Transverse colon (tissue), 4 donors: ENCODE results near the gene CHFR.

Experiments
- POLR2AphosphoS5 ChIP-seq, 3 donors: sonication (generic); formaldehyde crosslinking; IDR thresholded peaks; one replicate each; pipeline ENCODE4 v1.6.1; 2016; ENCODE audit warnings: antibody characterized with exemption in 3 of 3
- TF ChIP-seq, protein P1 (sequence below), 5 experiments: fragments of 200-600 bp in 3 of 5; fragments of 450-650 bp in 2 of 5; sonication (generic) in 3 of 5; IDR thresholded peaks; 1 replicate in 2 of 5; 2 replicates in 3 of 5; pipeline ENCODE4 v1.5.1; 2016 to 2017; ENCODE audit warnings: antibody characterized with exemption in 5 of 5, inconsistent platforms in 3 of 5, mild to moderate bottlenecking in 2 of 5, moderate library complexity in 1 of 5

DNA sequence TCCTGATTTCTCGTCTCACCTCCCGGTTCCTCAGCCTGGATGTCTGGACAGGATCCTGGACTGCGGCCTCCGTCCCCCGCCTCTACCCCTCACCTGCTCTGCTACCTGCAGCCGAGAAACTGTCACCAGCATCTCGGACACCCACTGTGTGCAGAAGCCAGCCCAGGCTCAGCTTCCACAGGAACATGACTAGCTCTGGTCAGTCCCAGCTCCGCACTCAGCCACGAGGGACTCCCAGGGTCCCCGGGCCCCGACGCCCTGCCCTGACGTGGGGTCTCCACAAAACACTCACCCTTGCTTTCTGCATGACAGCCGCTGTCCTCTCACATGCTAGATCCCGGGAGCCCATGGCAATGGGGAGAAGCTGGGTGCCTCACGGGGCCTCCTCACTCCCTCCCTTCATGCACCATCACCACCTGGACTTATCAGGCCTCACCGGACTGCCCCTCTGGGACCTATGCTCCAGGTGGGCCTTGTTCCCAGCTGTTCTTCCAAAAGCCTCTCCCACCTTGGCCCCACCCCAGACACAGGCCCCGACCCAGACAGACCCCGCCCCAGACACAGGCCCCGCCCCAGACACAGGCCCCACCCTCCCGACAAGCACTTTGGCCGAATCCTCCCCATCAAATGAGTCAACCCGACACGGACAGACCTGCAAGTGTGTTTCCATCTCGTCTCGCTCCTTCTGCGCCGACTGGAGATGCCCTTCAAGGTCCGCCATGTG is 98.9 kb downstream of the CHFR start:
- TF ChIP-seq POLR2AphosphoS5 (IDR thresholded peaks at IDR 0.05), result no peak
- TF ChIP-seq, protein P1, sequence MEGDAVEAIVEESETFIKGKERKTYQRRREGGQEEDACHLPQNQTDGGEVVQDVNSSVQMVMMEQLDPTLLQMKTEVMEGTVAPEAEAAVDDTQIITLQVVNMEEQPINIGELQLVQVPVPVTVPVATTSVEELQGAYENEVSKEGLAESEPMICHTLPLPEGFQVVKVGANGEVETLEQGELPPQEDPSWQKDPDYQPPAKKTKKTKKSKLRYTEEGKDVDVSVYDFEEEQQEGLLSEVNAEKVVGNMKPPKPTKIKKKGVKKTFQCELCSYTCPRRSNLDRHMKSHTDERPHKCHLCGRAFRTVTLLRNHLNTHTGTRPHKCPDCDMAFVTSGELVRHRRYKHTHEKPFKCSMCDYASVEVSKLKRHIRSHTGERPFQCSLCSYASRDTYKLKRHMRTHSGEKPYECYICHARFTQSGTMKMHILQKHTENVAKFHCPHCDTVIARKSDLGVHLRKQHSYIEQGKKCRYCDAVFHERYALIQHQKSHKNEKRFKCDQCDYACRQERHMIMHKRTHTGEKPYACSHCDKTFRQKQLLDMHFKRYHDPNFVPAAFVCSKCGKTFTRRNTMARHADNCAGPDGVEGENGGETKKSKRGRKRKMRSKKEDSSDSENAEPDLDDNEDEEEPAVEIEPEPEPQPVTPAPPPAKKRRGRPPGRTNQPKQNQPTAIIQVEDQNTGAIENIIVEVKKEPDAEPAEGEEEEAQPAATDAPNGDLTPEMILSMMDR (IDR thresholded peaks at IDR 0.05), result no peak
